ENCODE results near the gene CENPP.

DNA sequence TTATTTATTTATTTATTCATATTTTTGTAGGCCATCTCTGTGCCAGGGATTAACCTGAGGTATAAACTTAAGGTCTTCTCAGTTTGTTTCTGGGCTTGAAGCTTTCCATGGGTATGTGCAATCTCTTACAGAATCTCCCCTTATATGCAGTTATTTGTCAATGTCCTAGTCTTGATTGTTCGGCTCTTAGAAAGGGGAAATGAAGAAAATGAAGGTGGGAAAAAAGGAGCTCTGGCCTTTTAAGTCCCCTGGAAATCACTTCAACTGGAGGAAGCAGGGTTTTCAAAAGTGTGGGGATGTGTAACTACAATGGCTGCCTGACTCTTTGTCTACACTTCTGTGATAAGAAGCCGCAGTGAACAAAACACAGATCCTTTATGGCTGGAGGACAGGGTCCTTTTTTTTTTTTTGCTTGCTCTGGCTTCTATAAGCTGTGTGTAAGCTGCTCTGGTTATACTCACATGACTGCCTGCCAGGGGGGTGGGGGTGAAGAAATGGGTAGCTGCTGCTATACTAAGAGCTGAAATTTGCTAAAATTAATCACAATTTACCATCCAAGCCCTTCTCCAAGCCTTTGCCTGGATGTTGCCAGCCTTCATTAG lies 33.7 kb downstream of the CENPP start:
- TF ChIP-seq, protein P1, sequence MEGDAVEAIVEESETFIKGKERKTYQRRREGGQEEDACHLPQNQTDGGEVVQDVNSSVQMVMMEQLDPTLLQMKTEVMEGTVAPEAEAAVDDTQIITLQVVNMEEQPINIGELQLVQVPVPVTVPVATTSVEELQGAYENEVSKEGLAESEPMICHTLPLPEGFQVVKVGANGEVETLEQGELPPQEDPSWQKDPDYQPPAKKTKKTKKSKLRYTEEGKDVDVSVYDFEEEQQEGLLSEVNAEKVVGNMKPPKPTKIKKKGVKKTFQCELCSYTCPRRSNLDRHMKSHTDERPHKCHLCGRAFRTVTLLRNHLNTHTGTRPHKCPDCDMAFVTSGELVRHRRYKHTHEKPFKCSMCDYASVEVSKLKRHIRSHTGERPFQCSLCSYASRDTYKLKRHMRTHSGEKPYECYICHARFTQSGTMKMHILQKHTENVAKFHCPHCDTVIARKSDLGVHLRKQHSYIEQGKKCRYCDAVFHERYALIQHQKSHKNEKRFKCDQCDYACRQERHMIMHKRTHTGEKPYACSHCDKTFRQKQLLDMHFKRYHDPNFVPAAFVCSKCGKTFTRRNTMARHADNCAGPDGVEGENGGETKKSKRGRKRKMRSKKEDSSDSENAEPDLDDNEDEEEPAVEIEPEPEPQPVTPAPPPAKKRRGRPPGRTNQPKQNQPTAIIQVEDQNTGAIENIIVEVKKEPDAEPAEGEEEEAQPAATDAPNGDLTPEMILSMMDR (IDR thresholded peaks at IDR 0.05; ENCODE audit: insufficient read depth, low read depth, low read length) = no peak
- no peak for TF ChIP-seq EZH2 (IDR thresholded peaks at IDR 0.05; ENCODE audit: insufficient read depth, low read length)

All from astrocyte (in vitro differentiated cells and primary cell).